IPS-NIHi7 (cell line): ENCODE data around the gene SNX11.

Source experiments
- DNase-seq: peaks from one replicate; pipeline ENCODE4 v3.0.0; 2012; ENCODE audit warnings: mixed read lengths; ENCODE audit errors: extremely low spot score

Gene SNX11

GRCh38 chr17:48095611-48096010 lies 12.0 kb upstream of the SNX11 start:
- DNase-seq = no peak

- no peak for DNase-seq
Observed at GRCh38 chr17:48100160-48100559, 7.4 kb upstream of the SNX11 start.

- DNase-seq = peak; percentile 66
Observed at GRCh38 chr17:48100591-48101011, 7.0 kb upstream of the SNX11 start.

- peak; percentile 94 for DNase-seq
Observed at GRCh38 chr17:48101012-48101720, 6.4 kb upstream of the SNX11 start, which contains the start of gene CBX1. Gene CBX1, minus strand, starts transcription at chr17:48101478. Its CDS starts 24,474 bp downstream, at chr17:48077004.

GRCh38 chr17:48102043-48102750 lies 5.4 kb upstream of the SNX11 start:
- no peak for DNase-seq

GRCh38 chr17:48102798-48103715 lies 4.5 kb upstream of the SNX11 start:
- DNase-seq = no peak

- DNase-seq = no peak
Observed at GRCh38 chr17:48104440-48104839, 3.1 kb upstream of the SNX11 start.

GRCh38 chr17:48106802-48107136 lies 797 bp upstream of the SNX11 start:
- no peak for DNase-seq

GRCh38 chr17:48110761-48111160 lies 3.2 kb downstream of the SNX11 start:
- no peak for DNase-seq

GRCh38 chr17:48111937-48112241 lies 4.3 kb downstream of the SNX11 start:
- DNase-seq = no peak

GRCh38 chr17:48113201-48113676 lies 5.7 kb downstream of the SNX11 start:
- DNase-seq = no peak

- DNase-seq = no peak
Observed at GRCh38 chr17:48121923-48122664, 14.5 kb downstream of the SNX11 start.

- no peak for DNase-seq
Observed at GRCh38 chr17:48122665-48123045, 15.1 kb downstream of the SNX11 start.

- DNase-seq = no peak
Observed at GRCh38 chr17:48123111-48123510, 15.5 kb downstream of the SNX11 start.

GRCh38 chr17:48123776-48124388 lies 16.3 kb downstream of the SNX11 start:
- DNase-seq = no peak

- DNase-seq = no peak
Observed at GRCh38 chr17:48125829-48126531, 18.4 kb downstream of the SNX11 start.

GRCh38 chr17:48126532-48126850 lies 18.9 kb downstream of the SNX11 start:
- DNase-seq = no peak

GRCh38 chr17:48127371-48128051 lies 19.9 kb downstream of the SNX11 start:
- no peak for DNase-seq

GRCh38 chr17:48128400-48128799 lies 20.8 kb downstream of the SNX11 start:
- no peak for DNase-seq

- no peak for DNase-seq
Observed at GRCh38 chr17:48129981-48130380, 22.4 kb downstream of the SNX11 start.
